HEK293 (cell line): Measurements from ENCODE around the gene CREBBP.

ENCODE experiments used
- CTCF ChIA-PET: fragments of 350-600 bp; formaldehyde crosslinking; extraction: SDS; loops from one replicate; lab custom pipeline; 2021; ENCODE audit warnings: antibody characterized with exemption; lab: Yijun Ruan, JAX
- POLR2A ChIA-PET: fragments of 300-600 bp; formaldehyde crosslinking; extraction: SDS; loops from one replicate; lab custom pipeline; 2020; ENCODE audit warnings: antibody characterized with exemption, inconsistent platforms; lab: Yijun Ruan, JAX
- H3K27ac ChIP-seq: fragments of 200-500 bp; sonication (Bioruptor generic); 2 replicates; pipeline ENCODE4 v1.5.1; 2014; ENCODE audit warnings: low read depth, low read length, control low read depth, inconsistent platforms; ENCODE audit errors: extremely low read depth
- H3K36me3 ChIP-seq, 2 experiments: fragments of 200-500 bp in 1 of 2; sonication (Bioruptor generic) in 1 of 2; 1 replicate in 1 of 2; 2 replicates in 1 of 2; pipeline ENCODE4 v1.5.1; 2014 to 2017; ENCODE audit warnings: inconsistent platforms in 2 of 2, low read length in 2 of 2; ENCODE audit not compliant: control insufficient read depth in 2 of 2, insufficient read depth in 1 of 2
- H3K4me1 ChIP-seq: fragments of 200-500 bp; sonication (Bioruptor generic); 2 replicates; pipeline ENCODE4 v1.5.1; 2014; ENCODE audit warnings: mild to moderate bottlenecking, low read length, inconsistent platforms; ENCODE audit not compliant: control insufficient read depth, insufficient read depth
- H3K4me3 ChIP-seq: 2 replicates; pipeline ENCODE4 v1.5.1; 2011; ENCODE audit warnings: low read depth, mild to moderate bottlenecking, control low read depth, low read length, moderate library complexity
- H3K9me3 ChIP-seq: fragments of 200-500 bp; sonication (Bioruptor generic); 2 replicates; pipeline ENCODE4 v1.5.1; 2014; ENCODE audit warnings: low read depth, low read length, inconsistent platforms; ENCODE audit not compliant: control insufficient read depth, insufficient read depth
- CTCF ChIP-seq: fragments of 450-650 bp; formaldehyde crosslinking; IDR thresholded peaks from 2 replicates; pipeline ENCODE4 v1.5.1; 2016; ENCODE audit warnings: missing biosample characterization, missing genetic modification characterization
- GLI4 ChIP-seq: fragments of 450-650 bp; formaldehyde crosslinking; IDR thresholded peaks from 2 replicates; pipeline ENCODE4 v1.5.1; 2016; ENCODE audit warnings: missing biosample characterization, missing genetic modification characterization
- MZF1 ChIP-seq: fragments of 450-650 bp; formaldehyde crosslinking; IDR thresholded peaks from 2 replicates; pipeline ENCODE4 v1.5.1; 2017; ENCODE audit warnings: missing biosample characterization, missing genetic modification characterization, borderline replicate concordance
- PRDM6 ChIP-seq: fragments of 450-650 bp; formaldehyde crosslinking; IDR thresholded peaks from 2 replicates; pipeline ENCODE4 v1.5.1; 2017; ENCODE audit warnings: missing biosample characterization, missing genetic modification characterization
- SCRT2 ChIP-seq: fragments of 450-650 bp; formaldehyde crosslinking; IDR thresholded peaks from 2 replicates; pipeline ENCODE4 v1.5.1; 2016; ENCODE audit warnings: missing biosample characterization, missing genetic modification characterization
- SP3 ChIP-seq: fragments of 450-650 bp; formaldehyde crosslinking; IDR thresholded peaks from 2 replicates; pipeline ENCODE4 v1.5.1; 2016; ENCODE audit warnings: missing biosample characterization, missing genetic modification characterization
- TCF7L2 ChIP-seq: IDR thresholded peaks from 2 replicates; pipeline ENCODE4 v1.6.1; 2011; ENCODE audit warnings: low read depth, mild to moderate bottlenecking, inconsistent platforms, low read length, moderate library complexity, borderline replicate concordance
- ZBTB44 ChIP-seq: fragments of 450-650 bp; IDR thresholded peaks from 2 replicates; pipeline ENCODE4 v1.5.1; 2018; ENCODE audit warnings: missing biosample characterization, mild to moderate bottlenecking, missing genetic modification characterization
- ZNF148 ChIP-seq: fragments of 450-650 bp; formaldehyde crosslinking; IDR thresholded peaks from 2 replicates; pipeline ENCODE4 v1.5.0; 2017; ENCODE audit warnings: missing biosample characterization, missing genetic modification characterization, borderline replicate concordance
- ZNF157 ChIP-seq: fragments of 450-650 bp; formaldehyde crosslinking; IDR thresholded peaks from 2 replicates; pipeline ENCODE4 v1.5.1; 2016; ENCODE audit warnings: missing biosample characterization, missing genetic modification characterization
- ZNF19 ChIP-seq: fragments of 450-650 bp; formaldehyde crosslinking; IDR thresholded peaks from 2 replicates; pipeline ENCODE4; 2016; ENCODE audit warnings: missing biosample characterization, missing genetic modification characterization, low read depth
- ZNF239 ChIP-seq: fragments of 450-650 bp; formaldehyde crosslinking; IDR thresholded peaks from 2 replicates; pipeline ENCODE4 v1.5.1; 2016; ENCODE audit warnings: missing biosample characterization, missing genetic modification characterization
- ZNF362 ChIP-seq: fragments of 450-650 bp; formaldehyde crosslinking; IDR thresholded peaks from 2 replicates; pipeline ENCODE4 v1.5.1; 2016; ENCODE audit warnings: missing biosample characterization, missing genetic modification characterization
- ZNF37A ChIP-seq: fragments of 450-650 bp; IDR thresholded peaks from 2 replicates; pipeline ENCODE4 v1.5.1; 2018; ENCODE audit warnings: missing biosample characterization, missing genetic modification characterization
- ZNF48 ChIP-seq: fragments of 450-650 bp; formaldehyde crosslinking; IDR thresholded peaks from 2 replicates; pipeline ENCODE4 v1.5.1; 2016; ENCODE audit warnings: missing biosample characterization, missing genetic modification characterization
- ZNF530 ChIP-seq: fragments of 450-650 bp; formaldehyde crosslinking; IDR thresholded peaks from 2 replicates; pipeline ENCODE4 v1.5.1; 2016; ENCODE audit warnings: low read depth, missing biosample characterization, missing genetic modification characterization
- ZNF549 ChIP-seq: fragments of 450-650 bp; IDR thresholded peaks from 2 replicates; pipeline ENCODE4 v1.5.1; 2018; ENCODE audit warnings: missing biosample characterization, missing genetic modification characterization, mild to moderate bottlenecking, inconsistent platforms, moderate library complexity
- ZNF600 ChIP-seq: fragments of 450-650 bp; formaldehyde crosslinking; IDR thresholded peaks from 2 replicates; pipeline ENCODE4 v1.5.1; 2016; ENCODE audit warnings: missing biosample characterization, missing genetic modification characterization
- ZNF639 ChIP-seq: fragments of 450-650 bp; formaldehyde crosslinking; IDR thresholded peaks from 2 replicates; pipeline ENCODE4 v1.5.1; 2016; ENCODE audit warnings: missing biosample characterization, missing genetic modification characterization
- ZNF654 ChIP-seq: fragments of 450-650 bp; formaldehyde crosslinking; IDR thresholded peaks from 2 replicates; pipeline ENCODE4 v1.5.1; 2016; ENCODE audit warnings: low read depth, missing biosample characterization, missing genetic modification characterization
- ZNF670 ChIP-seq: fragments of 450-650 bp; formaldehyde crosslinking; IDR thresholded peaks from 2 replicates; pipeline ENCODE4 v1.5.1; 2016; ENCODE audit warnings: missing biosample characterization, missing genetic modification characterization, low read depth
- ZNF747 ChIP-seq: fragments of 450-650 bp; formaldehyde crosslinking; IDR thresholded peaks from 2 replicates; pipeline ENCODE4 v1.5.1; 2016; ENCODE audit warnings: missing biosample characterization, missing genetic modification characterization
- ZNF768 ChIP-seq: fragments of 450-650 bp; formaldehyde crosslinking; IDR thresholded peaks from 2 replicates; pipeline ENCODE4 v1.5.1; 2018; ENCODE audit warnings: missing biosample characterization, mild to moderate bottlenecking, missing genetic modification characterization
- ZNF776 ChIP-seq: fragments of 450-650 bp; formaldehyde crosslinking; IDR thresholded peaks from 2 replicates; pipeline ENCODE4 v1.5.0; 2017; ENCODE audit warnings: missing biosample characterization, missing genetic modification characterization, borderline replicate concordance
- ZNF791 ChIP-seq: fragments of 450-650 bp; formaldehyde crosslinking; IDR thresholded peaks from 2 replicates; pipeline ENCODE4 v1.5.1; 2016; ENCODE audit warnings: missing biosample characterization, missing genetic modification characterization
- ZNF792 ChIP-seq: fragments of 450-650 bp; formaldehyde crosslinking; IDR thresholded peaks from 2 replicates; pipeline ENCODE4 v1.5.1; 2016; ENCODE audit warnings: missing biosample characterization, missing genetic modification characterization

Gene CREBBP

GRCh38 chr16:3842994-3843393, 37.5 kb downstream of the CREBBP start:
- no peak overlapping the region for H3K4me3 ChIP-seq
- H3K36me3 ChIP-seq, result peaks cover 0 to under 1% of the 10 kb centered on the region in 2 experiments; a peak in 1 of 3 replicates
- ChIA-PET POLR2A (interaction anchor here (0.7 kb wide), 1 partner anchor 38 kb away, joined by 4 read pairs; no protein-coding TSS in a partner anchor), CTCF (no interaction called here)
- peaks cover 48% of the 10 kb centered on the region for H3K4me1 ChIP-seq
- no peak overlapping the region for H3K27ac ChIP-seq
- TF ChIP-seq ZNF600, result peak; percentile 44; the same call in 1 of the 2 replicates
- no peak for TF ChIP-seq ZNF792 (tag by site-specific recombination)
- no peak for TF ChIP-seq ZNF148 (tag by site-specific recombination)
- no peak for TF ChIP-seq SP3 (tag by site-specific recombination)
- TF ChIP-seq ZNF549 (tag by site-specific recombination), result no peak
- TF ChIP-seq ZNF639 (tag by site-specific recombination), result no peak
- no peak for TF ChIP-seq ZNF48
- TF ChIP-seq ZNF747 (tag by site-specific recombination), result no peak
- TF ChIP-seq ZNF768 (tag by site-specific recombination), result no peak
- no peak for TF ChIP-seq SCRT2 (tag by site-specific recombination)
- no peak for TF ChIP-seq ZNF239 (tag by site-specific recombination)
- TF ChIP-seq ZBTB44 (tag by site-specific recombination), result 0 out of 2 replicates have a peak, but pooled peaks have one; percentile 25
- TF ChIP-seq TCF7L2, result no peak
- no peak for TF ChIP-seq ZNF670 (tag by site-specific recombination)
- no peak for TF ChIP-seq GLI4
- TF ChIP-seq ZNF530, result no peak
- no peak for TF ChIP-seq ZNF157
- TF ChIP-seq CTCF (tag by site-specific recombination), result no peak
- TF ChIP-seq MZF1 (tag by site-specific recombination), result no peak
- TF ChIP-seq ZNF19 (tag by site-specific recombination), result no peak
- TF ChIP-seq PRDM6 (tag by site-specific recombination), result 0 out of 2 replicates have a peak, but pooled peaks have one; percentile 9
- TF ChIP-seq ZNF654 (tag by site-specific recombination), result no peak
- TF ChIP-seq ZNF362, result 0 out of 2 replicates have a peak, but pooled peaks have one; percentile 64
- no peak for TF ChIP-seq ZNF776 (tag by site-specific recombination)
- TF ChIP-seq ZNF37A (tag by site-specific recombination), result no peak
- no peak for TF ChIP-seq ZNF791
- no peaks in the 10 kb centered on the region for H3K9me3 ChIP-seq
